Upper lobe of left lung (tissue), 4 donors: Measurements from ENCODE around the gene HP.
"Not testable (repeated sequence)": the region's sequence is repeated elsewhere in the genome, so short reads cannot be mapped to it uniquely, and the experiment has no call there.

ENCODE experiments used
- CTCF ChIP-seq, 6 experiments: fragments of 450-650 bp in 4 of 6; fragments of 200-600 bp in 2 of 6; sonication (generic) in 2 of 6; IDR thresholded peaks; one replicate each; pipeline ENCODE4 v1.5.1; 2016 to 2019; ENCODE audit warnings: antibody characterized with exemption in 6 of 6
- EP300 ChIP-seq, 4 donors: sonication (generic); formaldehyde crosslinking; IDR thresholded peaks; one replicate each; pipeline ENCODE4 v1.5.1; 2017; ENCODE audit warnings: antibody characterized with exemption in 4 of 4, control low read depth in 2 of 4
- POLR2A ChIP-seq, 4 donors: fragments of 450-650 bp; IDR thresholded peaks; one replicate each; pipeline ENCODE4 v1.5.1; 2016 to 2017; ENCODE audit warnings: antibody characterized with exemption in 4 of 4, mild to moderate bottlenecking in 2 of 4
- POLR2AphosphoS5 ChIP-seq, 2 donors: sonication (generic); formaldehyde crosslinking; IDR thresholded peaks; one replicate each; pipeline ENCODE4 v1.5.1; 2017; ENCODE audit warnings: antibody characterized with exemption in 2 of 2

DNA sequence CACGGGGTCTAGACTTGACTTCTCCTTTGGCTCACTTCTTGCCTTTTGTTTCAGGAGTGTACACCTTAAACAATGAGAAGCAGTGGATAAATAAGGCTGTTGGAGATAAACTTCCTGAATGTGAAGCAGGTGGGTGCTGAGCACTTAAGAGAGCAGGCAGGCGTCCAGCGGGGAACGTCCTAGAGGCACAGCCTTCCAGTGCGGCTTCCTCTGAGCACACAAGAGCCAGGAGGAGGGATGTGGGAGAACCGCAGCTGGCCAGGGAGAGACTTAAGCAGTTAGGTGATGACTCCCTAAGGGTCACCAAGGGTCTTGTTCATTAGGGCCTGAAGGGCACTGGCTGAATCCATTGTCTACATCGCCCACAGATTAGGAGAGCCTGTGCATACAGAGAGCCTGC lies 4.8 kb downstream of the HP start:
- TF ChIP-seq POLR2A, CTCF, POLR2AphosphoS5, EP300 (IDR thresholded peaks at IDR 0.05): not testable (repeated sequence)
